ENCODE measurements around the gene SUMF2.
"Not testable (repeated sequence)": the region's sequence is repeated elsewhere in the genome, so short reads cannot be mapped to it uniquely, and the experiment has no call there.

The SUMF2 gene

GRCh38 chr7:56063500-56063881, 595 bp upstream of the SUMF2 start:
- no peak for DNase-seq

- not testable (repeated sequence) for DNase-seq
Measured at GRCh38 chr7:56066376-56066775, 2.3 kb downstream of the SUMF2 start.

DNA sequence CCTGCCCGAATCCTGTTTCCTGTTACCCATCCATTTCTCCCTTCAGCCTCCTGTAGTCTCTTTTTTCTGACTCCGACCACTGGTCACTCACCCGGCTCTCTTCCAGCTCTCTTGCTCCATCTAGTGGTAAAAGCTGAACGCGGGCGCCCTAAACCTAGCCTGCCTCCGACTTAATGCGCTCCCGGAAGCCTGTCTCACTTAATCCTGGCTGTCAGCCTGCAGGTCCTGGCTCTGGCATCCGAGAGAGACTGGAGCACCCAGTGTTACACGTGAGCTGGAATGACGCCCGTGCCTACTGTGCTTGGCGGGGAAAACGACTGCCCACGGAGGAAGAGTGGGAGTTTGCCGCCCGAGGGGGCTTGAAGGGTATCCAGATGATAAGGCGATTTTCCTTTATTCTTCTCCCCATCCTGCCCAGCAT, 10.3 kb downstream of the SUMF2 start:
- peak; percentile 14 to 49 for DNase-seq

- DNase-seq: no peak
Measured at GRCh38 chr7:56077681-56078080, 13.6 kb downstream of the SUMF2 start.

- DNase-seq: no peak
Measured at GRCh38 chr7:56078196-56078595, 14.1 kb downstream of the SUMF2 start.

GRCh38 chr7:56079450-56080185, 15.5 kb downstream of the SUMF2 start:
- no peak for DNase-seq

GRCh38 chr7:56080726-56081435, 16.8 kb downstream of the SUMF2 start:
- not testable (repeated sequence) for DNase-seq

GRCh38 chr7:56081626-56082340, 17.7 kb downstream of the SUMF2 start:
- no peak for DNase-seq

- DNase-seq: peak in 1 of 2 experiments; percentile 7
Measured at GRCh38 chr7:56083150-56083785, 19.2 kb downstream of the SUMF2 start.

DNA sequence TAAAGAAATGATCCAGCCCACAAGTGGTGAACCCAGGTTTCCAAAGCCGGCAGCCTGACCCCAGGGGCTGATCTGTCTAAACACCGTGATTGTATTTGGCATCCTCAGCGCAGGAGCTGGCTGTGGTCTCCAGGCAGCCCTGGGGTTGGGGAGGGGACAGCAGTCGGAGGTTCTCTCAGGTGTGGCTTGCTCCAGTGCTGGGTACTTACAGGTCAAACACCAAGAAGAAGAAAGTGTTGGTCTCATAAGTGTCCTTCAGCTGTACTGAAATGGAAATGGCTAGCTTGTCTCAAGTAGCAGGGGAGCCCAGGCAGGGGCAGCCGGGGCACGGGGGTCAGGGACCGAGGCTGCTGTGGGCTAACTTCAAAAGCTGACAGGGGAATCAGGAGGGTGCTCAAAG, 22.7 kb downstream of the SUMF2 start:
- DNase-seq: no peak

GRCh38 chr7:56087445-56087844, 23.4 kb downstream of the SUMF2 start:
- DNase-seq: no peak

DNA sequence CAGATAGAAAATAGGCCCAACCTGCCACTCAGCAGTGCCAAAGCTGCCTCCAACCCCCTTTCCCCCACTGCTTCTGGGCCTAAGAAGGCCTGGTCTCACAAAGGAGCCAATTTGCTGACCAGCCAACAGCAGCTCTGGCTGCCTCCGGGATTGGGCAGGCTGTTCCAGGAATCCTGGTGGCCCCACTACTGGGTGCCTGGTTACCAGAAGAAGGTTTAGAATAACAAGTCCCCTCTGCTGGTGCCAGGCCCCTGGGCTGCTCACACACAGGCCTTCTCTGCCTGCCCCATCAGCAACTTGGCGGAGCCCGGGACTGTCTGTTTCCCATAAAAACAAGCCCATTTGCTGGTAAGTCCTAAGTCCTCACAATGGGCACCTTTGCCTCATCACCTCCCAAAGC, 27.5 kb downstream of the SUMF2 start:
- no peak for DNase-seq

GRCh38 chr7:56092388-56092787, 28.3 kb downstream of the SUMF2 start:
- DNase-seq: not testable (repeated sequence)

DNA sequence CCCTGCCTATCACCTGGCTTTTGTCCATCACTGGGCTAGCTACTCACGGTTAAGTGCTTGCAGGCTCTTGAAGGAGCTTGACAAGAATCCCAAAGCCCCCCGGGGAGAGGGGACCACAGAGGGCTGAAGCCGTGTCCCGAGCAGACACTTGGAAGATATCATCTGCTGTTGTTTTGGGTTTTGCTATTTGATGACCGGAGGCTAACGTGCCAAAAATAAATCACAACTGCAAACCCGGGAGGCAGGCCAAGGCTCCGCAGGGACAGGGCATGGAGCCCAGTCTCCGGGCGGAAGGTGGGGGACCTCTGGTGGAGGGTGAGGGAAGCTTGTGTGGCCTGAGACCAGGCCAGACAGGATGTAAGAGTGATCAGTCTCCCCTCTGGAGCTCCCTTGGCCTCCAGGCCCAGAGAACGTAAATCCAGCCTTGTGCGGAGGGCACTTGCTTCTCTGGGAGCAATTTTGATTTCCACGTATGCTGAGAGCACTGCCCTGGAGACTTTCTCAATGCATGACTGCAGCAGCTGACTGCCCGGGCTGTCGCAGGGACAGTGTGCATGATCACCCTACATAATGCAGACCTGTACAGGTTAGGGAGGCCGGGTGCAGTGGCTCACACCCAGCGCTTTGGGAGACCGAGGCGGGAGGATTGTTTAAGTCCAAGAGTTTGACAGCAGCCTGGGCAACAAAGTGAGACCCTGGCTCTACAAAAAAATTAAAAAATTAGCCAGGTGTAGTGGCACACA, 28.9 kb downstream of the SUMF2 start, which contains the start of gene PHKG1:
TSS of gene PHKG1 (minus strand) at position 164 of the 743 bp plus-strand sequence. CDS start 4,011 bp downstream, outside the sequence.
- no peak for DNase-seq

GRCh38 chr7:56097700-56098099, 33.6 kb downstream of the SUMF2 start:
- no peak for DNase-seq

- DNase-seq: not testable (repeated sequence)
Measured at GRCh38 chr7:56098187-56099008, 34.3 kb downstream of the SUMF2 start.

DNA sequence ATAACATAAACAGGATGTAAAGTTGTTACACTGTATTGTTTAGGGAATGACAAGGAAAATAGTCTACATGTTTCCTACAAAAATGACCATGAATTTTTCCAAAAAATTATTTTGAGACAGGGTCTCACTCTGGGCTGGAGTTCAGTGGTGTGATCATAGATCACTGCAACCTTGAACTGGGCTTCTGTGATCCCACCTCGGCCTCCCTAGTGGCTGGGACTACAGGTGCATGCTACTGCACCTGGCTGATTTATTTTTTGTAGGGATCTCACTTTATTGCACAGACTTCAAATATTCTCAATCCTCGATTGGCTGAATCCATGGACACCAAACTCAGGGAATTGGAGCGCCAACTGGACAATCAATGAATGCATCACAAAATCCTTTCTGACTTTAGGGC, 35.6 kb downstream of the SUMF2 start:
- DNase-seq: no peak

DNA sequence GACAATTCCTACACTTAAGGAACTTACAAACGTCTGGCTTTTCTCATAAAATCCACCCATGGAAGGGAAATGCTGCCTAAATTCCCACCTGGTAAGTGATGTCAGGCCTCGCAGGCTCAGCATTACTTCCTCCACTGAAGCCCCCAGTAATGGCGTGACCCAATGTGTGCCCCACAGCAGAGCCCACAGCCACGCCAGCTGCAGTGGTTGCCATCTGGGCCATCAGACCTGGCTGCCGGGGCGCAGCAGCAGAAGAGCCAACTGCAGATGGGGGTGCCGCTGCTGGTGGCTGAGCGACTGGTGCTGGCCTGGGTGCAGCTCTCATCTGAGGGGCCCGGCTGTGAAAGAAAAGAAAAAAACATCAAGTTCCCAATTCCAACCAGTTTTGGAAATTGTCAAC, 40.1 kb downstream of the SUMF2 start:
- not testable (repeated sequence) for DNase-seq

DNA sequence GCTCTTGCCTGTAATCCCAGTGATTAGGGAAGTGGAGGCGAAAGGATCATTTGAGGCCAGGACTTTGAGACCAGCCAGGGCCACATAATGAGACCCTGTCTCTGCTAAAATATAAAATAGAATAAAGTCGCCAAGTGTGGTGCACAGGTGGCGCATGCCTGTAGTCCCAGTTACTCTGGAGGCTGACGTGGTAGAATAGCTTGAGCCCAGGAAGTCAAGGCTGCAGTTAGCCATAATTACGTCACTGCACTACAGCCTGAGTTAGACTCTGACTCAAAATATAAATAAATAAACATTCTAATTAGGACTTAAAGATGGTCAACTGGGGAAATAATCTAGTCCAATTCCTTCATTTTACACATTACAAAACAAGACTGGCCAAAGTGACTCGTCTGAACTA, 41.4 kb downstream of the SUMF2 start:
- no peak for DNase-seq

GRCh38 chr7:56106108-56107073, 42.3 kb downstream of the SUMF2 start, which contains the start of gene CHCHD2:
CHCHD2 (minus strand) TSS chr7:56106476; CDS start chr7:56106413, 63 bp downstream.
- peak; percentile 82 to 95 for DNase-seq

All from NCI-H187 (cell line).